RWPE2 (cell line): ENCODE results near the gene KATNAL1.
A peak's percentile ranks its signal among the peaks of the same experiment; 100 is the strongest.

Experiments
- ATAC-seq: fragments of 200-7000 bp; cut with Tn5 transposase; 3 replicates; pipeline ENCODE4 v1.9.1; 2021; ENCODE audit warnings: low read depth
- DNase-seq: peaks from one replicate; pipeline ENCODE4 v3.0.0-alpha.2; 2020; ENCODE audit warnings: low spot score
- H3K27ac ChIP-seq: fragments of 450-650 bp; 2 replicates; pipeline ENCODE4 v1.5.1; 2017; ENCODE audit warnings: mild to moderate bottlenecking; ENCODE audit not compliant: poor library complexity, severe bottlenecking
- H3K27me3 ChIP-seq: fragments of 250-450 bp; sonication (Bioruptor Pico); 2 replicates; pipeline ENCODE4 v1.5.1; 2021; ENCODE audit warnings: mild to moderate bottlenecking, moderate library complexity; ENCODE audit not compliant: insufficient read depth, poor library complexity, severe bottlenecking
- H3K36me3 ChIP-seq: fragments of 250-450 bp; sonication (Bioruptor Pico); 2 replicates; pipeline ENCODE4 v1.5.1; 2020; ENCODE audit warnings: low read depth, mild to moderate bottlenecking, moderate library complexity
- H3K4me1 ChIP-seq: fragments of 250-450 bp; sonication (Bioruptor Pico); 2 replicates; pipeline ENCODE4 v1.5.1; 2021; ENCODE audit warnings: mild to moderate bottlenecking, moderate library complexity; ENCODE audit not compliant: insufficient read depth, poor library complexity, severe bottlenecking
- H3K4me3 ChIP-seq: fragments of 250-450 bp; sonication (Bioruptor Pico); 2 replicates; pipeline ENCODE4 v1.5.1; 2021; ENCODE audit warnings: mild to moderate bottlenecking, moderate library complexity; ENCODE audit not compliant: severe bottlenecking
- H3K9me3 ChIP-seq: fragments of 250-450 bp; sonication (Bioruptor Pico); 2 replicates; pipeline ENCODE4 v1.5.1; 2021; ENCODE audit warnings: mild to moderate bottlenecking, moderate library complexity; ENCODE audit not compliant: severe bottlenecking
- TF ChIP-seq, protein P1 (sequence below): fragments of 450-650 bp; IDR thresholded peaks from one replicate; pipeline ENCODE4 v1.5.1; 2017; ENCODE audit warnings: mild to moderate bottlenecking, moderate library complexity; ENCODE audit not compliant: poor library complexity, severe bottlenecking

KATNAL1 gene

DNA sequence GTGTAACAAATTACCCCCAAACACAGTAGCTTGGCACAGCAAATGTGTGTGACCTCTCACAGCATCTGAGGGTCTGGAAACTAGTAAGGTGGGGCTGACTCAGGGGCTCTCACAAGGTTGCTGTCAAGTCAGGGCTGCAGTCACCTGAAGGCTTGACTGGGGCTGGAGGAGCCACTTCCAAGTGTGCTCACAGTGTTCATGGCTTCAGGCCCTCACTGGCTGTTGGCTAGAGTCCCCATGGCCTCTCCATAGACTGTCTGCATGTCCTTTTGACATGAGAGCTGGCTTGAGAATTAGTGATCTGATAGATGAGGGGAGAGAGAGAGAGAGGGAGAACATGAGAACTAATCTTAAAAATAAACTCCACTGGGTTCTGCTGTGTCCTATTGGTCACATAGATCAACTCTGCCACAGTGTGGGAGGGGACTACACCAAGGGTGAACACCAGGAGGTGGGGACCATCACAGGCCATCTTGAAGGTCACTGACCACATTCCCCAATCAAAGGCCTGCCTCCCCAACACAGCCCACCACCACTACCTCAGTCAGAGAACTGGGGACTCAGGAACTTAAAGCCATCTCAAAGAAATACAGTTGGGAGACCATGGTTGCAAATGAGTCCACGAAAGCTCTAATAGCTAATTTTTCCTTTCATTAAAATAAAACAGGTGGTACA lies 38.2 kb upstream of the KATNAL1 start:
- TF ChIP-seq, protein P1, sequence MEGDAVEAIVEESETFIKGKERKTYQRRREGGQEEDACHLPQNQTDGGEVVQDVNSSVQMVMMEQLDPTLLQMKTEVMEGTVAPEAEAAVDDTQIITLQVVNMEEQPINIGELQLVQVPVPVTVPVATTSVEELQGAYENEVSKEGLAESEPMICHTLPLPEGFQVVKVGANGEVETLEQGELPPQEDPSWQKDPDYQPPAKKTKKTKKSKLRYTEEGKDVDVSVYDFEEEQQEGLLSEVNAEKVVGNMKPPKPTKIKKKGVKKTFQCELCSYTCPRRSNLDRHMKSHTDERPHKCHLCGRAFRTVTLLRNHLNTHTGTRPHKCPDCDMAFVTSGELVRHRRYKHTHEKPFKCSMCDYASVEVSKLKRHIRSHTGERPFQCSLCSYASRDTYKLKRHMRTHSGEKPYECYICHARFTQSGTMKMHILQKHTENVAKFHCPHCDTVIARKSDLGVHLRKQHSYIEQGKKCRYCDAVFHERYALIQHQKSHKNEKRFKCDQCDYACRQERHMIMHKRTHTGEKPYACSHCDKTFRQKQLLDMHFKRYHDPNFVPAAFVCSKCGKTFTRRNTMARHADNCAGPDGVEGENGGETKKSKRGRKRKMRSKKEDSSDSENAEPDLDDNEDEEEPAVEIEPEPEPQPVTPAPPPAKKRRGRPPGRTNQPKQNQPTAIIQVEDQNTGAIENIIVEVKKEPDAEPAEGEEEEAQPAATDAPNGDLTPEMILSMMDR = no peak
- Histone ChIP-seq H3K4me3 (no peak overlapping the region), H3K27ac (no peak overlapping the region), H3K27me3 (no peaks in the 10 kb centered on the region), H3K9me3 (no peaks in the 10 kb centered on the region), H3K36me3 (no peaks in the 10 kb centered on the region), H3K4me1 (peaks cover 18% of the 10 kb centered on the region)
- ATAC-seq (no peak), DNase-seq (no peak)

DNA sequence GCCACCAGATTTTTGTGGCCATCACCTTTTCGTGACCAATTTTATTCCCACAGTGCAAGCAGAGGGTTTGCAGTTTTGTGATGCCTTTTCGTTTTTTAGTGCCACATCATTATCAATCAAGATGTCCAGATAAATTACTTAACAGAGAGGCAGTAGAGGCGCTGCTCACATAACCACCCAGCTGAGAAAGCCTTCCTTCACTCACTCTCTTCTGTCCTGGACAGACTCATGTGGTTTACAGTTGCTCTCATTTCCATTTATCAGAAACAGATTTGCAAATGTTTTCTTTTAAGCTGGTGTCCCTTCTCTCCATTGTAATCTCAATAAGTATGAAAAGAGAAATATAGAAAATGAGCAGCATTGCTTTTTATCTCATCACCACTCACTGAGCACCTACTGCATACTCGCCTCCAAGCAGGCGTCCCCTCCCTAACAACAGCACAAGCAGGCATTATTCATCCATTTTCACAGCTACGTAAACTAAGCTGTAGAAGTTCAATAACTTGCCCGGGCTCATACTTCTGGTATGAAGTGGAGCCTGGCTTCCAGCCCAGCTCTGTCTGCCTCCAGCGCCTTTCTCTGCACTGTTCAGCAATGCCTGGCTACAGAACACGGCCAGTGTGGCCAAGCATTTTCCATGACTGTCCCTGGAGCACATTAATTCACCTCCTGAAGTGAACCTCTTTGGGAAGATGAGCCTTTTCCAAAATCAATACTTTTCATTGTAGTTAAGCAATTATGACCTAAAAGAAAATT lies 34.6 kb upstream of the KATNAL1 start:
- peak; percentile 96 for ATAC-seq
- no peak overlapping the region for H3K4me3 ChIP-seq
- no peaks in the 10 kb centered on the region for H3K27me3 ChIP-seq
- peak; percentile 67 for DNase-seq
- H3K36me3 ChIP-seq = no peaks in the 10 kb centered on the region
- TF ChIP-seq, protein P1 = no peak
- H3K27ac ChIP-seq = peak overlapping the region; percentile 14
- H3K4me1 ChIP-seq = peaks cover 27% of the 10 kb centered on the region
- H3K9me3 ChIP-seq = no peaks in the 10 kb centered on the region

DNA sequence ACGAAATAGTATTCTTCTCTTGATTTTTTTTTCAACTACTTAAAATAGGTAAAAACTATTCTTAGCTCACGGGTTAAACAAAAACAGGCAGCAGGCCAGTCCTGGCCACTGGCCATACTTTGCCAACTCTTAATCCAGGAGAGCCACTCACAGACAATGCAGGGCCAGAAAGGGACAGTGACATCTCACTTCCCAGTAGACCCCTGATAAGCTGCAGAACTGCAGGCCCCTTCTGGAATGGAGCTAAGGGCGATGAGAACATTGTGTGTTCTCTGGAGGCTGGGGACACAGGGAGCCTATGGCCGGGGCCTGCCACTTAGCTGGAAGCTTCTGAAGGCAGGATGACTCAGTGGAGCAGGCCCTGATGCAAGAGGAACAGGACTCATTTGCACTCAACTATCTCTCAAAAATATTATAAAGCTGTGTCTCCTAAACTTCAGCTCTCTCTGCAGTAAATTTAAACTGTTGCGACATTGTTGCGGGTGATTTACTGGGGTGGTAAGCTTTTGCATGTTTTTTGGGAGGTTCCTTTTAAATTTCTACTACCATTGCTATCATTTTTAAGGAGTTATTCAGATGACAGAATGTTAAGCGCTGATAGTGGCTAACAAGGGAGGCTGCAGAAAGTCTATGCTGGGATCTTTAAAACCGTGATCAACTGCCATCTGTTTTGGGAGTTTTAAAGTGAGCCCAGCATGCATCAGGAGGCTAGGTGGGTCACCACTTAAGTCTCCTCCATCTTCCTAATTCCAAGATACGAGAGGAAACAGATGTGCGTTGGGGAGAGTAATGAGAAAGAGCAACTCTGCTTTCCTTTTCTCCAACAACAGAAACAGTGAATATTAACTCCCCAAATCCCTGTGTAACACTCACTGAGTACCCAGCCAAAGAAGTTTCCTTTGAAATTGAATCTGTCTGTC lies 33.2 kb upstream of the KATNAL1 start:
- TF ChIP-seq, protein P1 = no peak
- H3K27me3 ChIP-seq = no peaks in the 10 kb centered on the region
- DNase-seq (no peak), ATAC-seq (peak; percentile 66; the same call in 2 of the 3 replicates)
- H3K27ac ChIP-seq = no peak overlapping the region
- no peaks in the 10 kb centered on the region for H3K9me3 ChIP-seq
- no peak overlapping the region for H3K4me3 ChIP-seq
- peaks cover 27% of the 10 kb centered on the region for H3K4me1 ChIP-seq
- H3K36me3 ChIP-seq = no peaks in the 10 kb centered on the region

DNA sequence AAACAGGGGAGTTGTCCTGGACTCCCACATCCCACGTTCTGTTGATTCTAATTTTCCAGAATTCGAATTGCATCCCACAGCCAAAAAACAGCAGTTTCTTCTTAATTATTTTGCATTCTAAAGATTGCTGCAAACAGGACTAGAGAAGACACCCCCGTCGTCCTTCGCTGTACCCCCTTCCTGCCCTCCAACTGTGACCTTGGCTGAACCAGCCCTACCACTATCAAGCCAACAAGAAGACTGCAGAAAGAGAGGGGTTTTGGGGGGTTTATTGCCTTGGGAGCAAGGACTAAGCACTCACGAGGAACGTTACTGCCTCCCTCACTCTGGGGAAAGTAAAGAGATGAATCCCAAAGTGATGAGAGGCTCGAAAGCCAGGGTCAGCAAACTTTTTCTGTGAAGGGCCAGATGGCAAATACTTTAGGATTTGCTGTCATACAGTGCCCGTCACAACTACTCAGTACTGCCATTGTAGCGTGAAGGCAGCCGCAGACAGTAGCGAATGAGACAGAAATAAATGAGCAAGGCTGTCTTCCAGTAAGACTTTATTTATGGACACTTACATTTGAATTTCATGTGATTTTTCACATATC lies 32.5 kb upstream of the KATNAL1 start:
- H3K4me3 ChIP-seq = no peak overlapping the region
- ATAC-seq (no peak), DNase-seq (no peak)
- peaks cover 27% of the 10 kb centered on the region for H3K4me1 ChIP-seq
- H3K27me3 ChIP-seq = no peaks in the 10 kb centered on the region
- no peaks in the 10 kb centered on the region for H3K36me3 ChIP-seq
- no peak overlapping the region for H3K27ac ChIP-seq
- no peaks in the 10 kb centered on the region for H3K9me3 ChIP-seq
- TF ChIP-seq, protein P1 = no peak
